Left lung (tissue), 10 donors: Measurements from ENCODE around the gene EXOC7. TPM values are rescaled to one million over a fixed set of nuclear protein-coding genes. Genes with fewer than 3 reads are reported as not detected.

Experiments used
- ATAC-seq: fragments of 200-7000 bp; cut with Tn5 transposase; one replicate; pipeline ENCODE4 v1.9.1; 2020; ENCODE audit warnings: moderate library complexity
- DNase-seq, 4 donors: peaks; one replicate each; pipeline ENCODE4 v3.0.0-alpha.2; 2013 to 2020
- H3K27ac ChIP-seq, 2 donors: fragments of 200-600 bp; sonication (generic) in 1 of 2; one replicate each; pipeline versions ENCODE4 v1.5.0 to v1.8.0; 2020 to 2021
- H3K27me3 ChIP-seq, 2 donors: fragments of 200-600 bp; sonication (generic) in 1 of 2; one replicate each; pipeline versions ENCODE4 v1.5.0 to v1.8.0; 2020 to 2021
- H3K36me3 ChIP-seq, 2 donors: fragments of 200-600 bp; sonication (generic) in 1 of 2; one replicate each; pipeline versions ENCODE4 v1.5.0 to v1.8.0; 2020 to 2021
- H3K4me1 ChIP-seq, 2 donors: fragments of 200-600 bp; one replicate each; pipeline ENCODE4 v1.8.0; 2021
- H3K4me3 ChIP-seq, 2 donors: fragments of 200-600 bp; sonication (generic) in 1 of 2; one replicate each; pipeline versions ENCODE4 v1.5.0 to v1.8.0; 2020 to 2021; ENCODE audit warnings: mild to moderate bottlenecking in 1 of 2
- H3K9me3 ChIP-seq, 2 donors: fragments of 200-600 bp; sonication (generic) in 1 of 2; one replicate each; pipeline versions ENCODE4 v1.5.0 to v1.8.0; 2020 to 2021
- intact Hi-C, 2 donors: fragments of 100-400 bp; cut with DNase I; formaldehyde crosslinking; loops; one replicate each; pipeline versions ENCODE4 v1.11.2 to v1.14.2; 2022
- polyA plus RNA-seq, 6 donors: library from polyadenylated mRNA; unstranded; fragments of 120-200 nt; gene quantifications; one replicate each; pipeline ENCODE4 v1.2.1, GENCODE V29; 2013; ENCODE audit not compliant: insufficient read length in 6 of 6
- total RNA-seq, 2 donors: library from RNA; stranded (reverse); fragmentation: NEBNext Ultra II Directional; extraction: Animal tissue kit (Norgen Biotek cat#: 25700); gene quantifications; one replicate each; pipeline ENCODE4 v1.2.1, GENCODE V29; 2021
- TF ChIP-seq, protein P1 (sequence below), 2 donors: fragments of 200-600 bp; sonication (generic) in 1 of 2; IDR thresholded peaks; one replicate each; pipeline versions ENCODE4 v1.5.0 to v1.8.0; 2021; ENCODE audit warnings: antibody characterized with exemption in 2 of 2
- donor health status: DM: no; HTN: yes; CAD: no.
- donor health status: DM: no; HTN: no; CAD: no.

Gene EXOC7
- total and polyA plus RNA-seq, 8 donors = 114 to 178 (median 162) TPM

DNA sequence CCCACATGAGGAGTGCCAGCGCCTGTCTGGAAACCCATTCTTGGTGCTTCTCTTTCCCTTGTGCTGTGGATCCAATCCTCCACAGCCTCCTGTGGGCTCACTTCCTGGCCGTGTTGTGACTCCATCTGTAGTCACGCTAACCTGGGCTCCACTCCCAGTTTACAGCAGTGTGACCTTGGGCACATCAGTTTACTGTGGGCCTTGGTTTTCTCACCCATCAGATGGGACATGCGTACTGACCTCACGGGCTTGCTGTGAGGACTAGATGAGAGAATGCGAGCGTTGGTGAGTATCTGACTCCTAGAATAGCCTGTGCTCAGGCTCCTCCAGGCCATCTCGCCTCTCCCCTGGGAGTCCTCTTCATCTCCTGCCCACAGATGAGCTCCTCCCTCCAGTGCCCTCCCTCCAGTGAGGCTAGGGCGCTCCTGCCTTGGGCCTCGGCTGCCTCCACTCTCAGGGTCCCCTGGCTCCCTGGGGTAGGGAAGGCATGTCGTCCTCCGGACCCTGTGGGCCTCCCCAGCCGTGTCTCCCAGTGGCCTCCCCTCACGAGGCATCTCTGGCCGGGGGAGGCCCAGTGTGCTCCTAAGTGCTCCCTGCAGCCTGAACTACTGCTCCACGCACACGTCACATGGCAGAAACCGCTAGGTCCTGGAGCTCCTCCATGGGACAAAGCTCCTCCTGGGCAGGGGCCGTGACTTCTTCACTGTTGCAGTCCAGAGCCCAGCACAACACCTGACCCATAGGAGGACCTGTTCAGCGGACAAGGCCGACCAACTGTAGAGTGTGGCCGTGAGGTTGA lies 42.7 kb upstream of the EXOC7 start:
- intact Hi-C loops = no loop called here

DNA sequence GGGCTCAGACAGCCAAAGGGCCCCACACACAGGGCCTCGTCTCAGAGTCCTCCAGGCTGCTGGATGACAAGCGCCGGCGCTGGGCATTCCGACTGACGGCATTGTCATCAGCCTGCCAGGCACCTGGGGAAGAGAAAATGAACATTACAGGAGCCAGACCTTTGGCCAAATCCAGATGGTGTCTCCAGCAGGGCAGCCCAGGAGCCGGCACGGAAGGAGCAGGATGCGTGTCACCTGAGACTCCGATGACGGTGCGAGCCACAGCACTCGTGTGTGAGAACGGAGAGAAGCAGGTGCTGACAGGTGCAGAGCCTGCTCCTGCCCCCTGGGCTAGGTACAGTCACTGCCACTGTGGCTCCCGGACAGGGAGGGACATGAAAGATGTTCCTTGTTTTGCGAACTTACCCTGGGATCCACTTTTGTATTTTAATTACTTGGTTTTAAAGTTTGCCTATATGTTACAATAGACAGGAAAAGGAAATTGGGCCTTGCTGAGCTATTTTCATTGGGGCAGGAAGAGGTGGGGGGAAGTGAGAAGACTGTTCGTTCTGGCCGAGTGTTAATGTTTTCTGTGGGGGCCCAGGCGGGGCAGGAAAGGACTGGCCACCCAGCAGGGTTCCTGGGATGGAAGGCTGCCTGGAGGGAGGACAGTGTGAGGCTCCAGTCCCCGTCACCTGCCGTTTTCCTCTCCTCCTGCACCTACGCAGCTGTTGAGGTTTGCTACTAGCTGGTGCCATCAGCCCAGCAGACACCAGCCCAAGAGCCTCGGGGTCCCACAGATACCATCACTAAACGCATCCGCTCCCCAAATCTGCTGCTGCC lies 41.9 kb upstream of the EXOC7 start:
- H3K9me3 ChIP-seq = no peaks in the 10 kb centered on the region
- H3K36me3 ChIP-seq = no peaks in the 10 kb centered on the region
- ATAC-seq (no peak), DNase-seq (peak in 1 of 4 donors; percentile 71)
- TF ChIP-seq, protein P1, sequence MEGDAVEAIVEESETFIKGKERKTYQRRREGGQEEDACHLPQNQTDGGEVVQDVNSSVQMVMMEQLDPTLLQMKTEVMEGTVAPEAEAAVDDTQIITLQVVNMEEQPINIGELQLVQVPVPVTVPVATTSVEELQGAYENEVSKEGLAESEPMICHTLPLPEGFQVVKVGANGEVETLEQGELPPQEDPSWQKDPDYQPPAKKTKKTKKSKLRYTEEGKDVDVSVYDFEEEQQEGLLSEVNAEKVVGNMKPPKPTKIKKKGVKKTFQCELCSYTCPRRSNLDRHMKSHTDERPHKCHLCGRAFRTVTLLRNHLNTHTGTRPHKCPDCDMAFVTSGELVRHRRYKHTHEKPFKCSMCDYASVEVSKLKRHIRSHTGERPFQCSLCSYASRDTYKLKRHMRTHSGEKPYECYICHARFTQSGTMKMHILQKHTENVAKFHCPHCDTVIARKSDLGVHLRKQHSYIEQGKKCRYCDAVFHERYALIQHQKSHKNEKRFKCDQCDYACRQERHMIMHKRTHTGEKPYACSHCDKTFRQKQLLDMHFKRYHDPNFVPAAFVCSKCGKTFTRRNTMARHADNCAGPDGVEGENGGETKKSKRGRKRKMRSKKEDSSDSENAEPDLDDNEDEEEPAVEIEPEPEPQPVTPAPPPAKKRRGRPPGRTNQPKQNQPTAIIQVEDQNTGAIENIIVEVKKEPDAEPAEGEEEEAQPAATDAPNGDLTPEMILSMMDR (IDR thresholded peaks at IDR 0.05) = no peak
- peaks cover 2 to 18% of the 10 kb centered on the region in 2 donors for H3K27me3 ChIP-seq
- no peak overlapping the region for H3K4me3 ChIP-seq
- peak overlapping the region in 1 of 2 donors; percentile 73 for H3K27ac ChIP-seq
- intact Hi-C loops = no loop called here
- peaks cover 13 to 57% of the 10 kb centered on the region in 2 donors for H3K4me1 ChIP-seq

More for the DNA sequence above, 42.7 kb upstream of the EXOC7 start:
- peaks cover 0 to 10% of the 10 kb centered on the region in 2 donors for H3K27me3 ChIP-seq
- H3K9me3 ChIP-seq = no peaks in the 10 kb centered on the region
- H3K27ac ChIP-seq = peak overlapping the region in 1 of 2 donors; percentile 73
- DNase-seq (peak in 1 of 4 donors; percentile 54), ATAC-seq (no peak)
- H3K4me1 ChIP-seq = peaks cover 5 to 49% of the 10 kb centered on the region in 2 donors
- TF ChIP-seq, protein P1 (IDR thresholded peaks at IDR 0.05) = no peak
- H3K4me3 ChIP-seq = no peak overlapping the region
- no peaks in the 10 kb centered on the region for H3K36me3 ChIP-seq

DNA sequence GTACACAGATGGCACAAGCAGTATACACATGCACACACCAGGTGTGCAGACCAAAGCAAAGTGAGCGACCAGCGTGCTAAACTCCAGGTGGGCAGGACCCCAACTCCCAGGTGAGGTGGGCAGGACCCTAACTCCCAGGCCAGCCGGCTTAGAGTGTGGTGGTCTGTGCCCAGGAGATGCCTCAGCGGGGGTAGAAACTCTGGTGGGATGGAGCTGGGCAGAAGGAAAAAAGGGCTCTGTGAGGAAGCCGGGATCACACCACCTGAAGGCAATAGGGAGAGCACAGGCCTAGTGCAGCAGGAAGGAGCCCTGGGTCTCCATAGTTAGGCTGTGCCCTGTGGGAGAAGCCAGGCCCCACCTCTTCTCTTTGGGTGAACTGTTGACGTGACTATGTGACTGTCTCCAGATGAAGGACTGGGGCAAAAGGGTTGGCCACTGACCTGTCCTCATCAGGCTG lies 39.0 kb upstream of the EXOC7 start:
- Histone ChIP-seq H3K4me1 (peaks cover 13 to 60% of the 10 kb centered on the region in 2 donors), H3K9me3 (no peaks in the 10 kb centered on the region), H3K27me3 (peaks cover 18 to 46% of the 10 kb centered on the region in 2 donors), H3K4me3 (no peak overlapping the region), H3K36me3 (no peaks in the 10 kb centered on the region), H3K27ac (no peak overlapping the region)
- TF ChIP-seq, protein P1 (IDR thresholded peaks at IDR 0.05) = no peak
- ATAC-seq (no peak), DNase-seq (peak in 1 of 4 donors; percentile 34)
- intact Hi-C loops = no loop called here

DNA sequence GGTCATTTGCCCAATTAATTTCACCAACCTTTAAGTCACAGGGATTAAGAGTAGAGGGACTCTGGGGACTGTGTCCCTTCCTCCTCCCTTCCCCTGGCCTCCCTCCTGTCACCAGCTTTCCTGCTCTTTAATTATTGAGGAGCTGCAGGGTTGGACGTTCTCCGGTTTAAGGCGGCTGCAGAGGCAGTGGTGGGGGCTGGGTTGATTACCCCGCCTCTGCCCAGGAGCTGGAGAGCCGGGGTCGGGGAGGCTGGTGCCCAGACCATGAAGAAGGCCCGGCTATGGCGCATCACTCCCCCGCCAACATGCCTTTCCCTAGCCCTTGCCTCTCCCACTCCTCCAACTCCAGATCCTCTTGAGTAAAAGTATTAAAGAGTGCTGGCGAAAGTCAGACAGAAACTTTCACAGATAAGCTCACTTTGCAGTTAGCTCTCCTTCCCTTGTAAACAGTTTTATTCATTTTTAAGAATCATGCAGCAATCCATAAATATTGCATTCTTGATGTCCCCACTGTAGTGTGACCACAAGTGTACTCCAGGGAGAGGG lies 38.5 kb upstream of the EXOC7 start:
- TF ChIP-seq, protein P1 (IDR thresholded peaks at IDR 0.05) = no peak
- no peak for ATAC-seq
- peaks cover 13 to 58% of the 10 kb centered on the region in 2 donors for H3K4me1 ChIP-seq

More for the DNA sequence above, 38.5 kb upstream of the EXOC7 start:
- Histone ChIP-seq H3K4me3 (no peak overlapping the region), H3K36me3 (no peaks in the 10 kb centered on the region), H3K9me3 (no peaks in the 10 kb centered on the region), H3K27ac (no peak overlapping the region), H3K27me3 (peaks cover 22 to 51% of the 10 kb centered on the region in 2 donors)
- intact Hi-C loops = no loop called here
- DNase-seq = peak in 1 of 4 donors; percentile 41
